AG09319 (cell line): ENCODE measurements around the gene SNX19.

Experiments
- DNase-seq: peaks from one replicate; pipeline ENCODE4 v3.0.0-alpha.2; 2010; ENCODE audit warnings: low read depth; ENCODE audit errors: extremely low read depth
- TF ChIP-seq, protein P1 (sequence below): IDR thresholded peaks from 2 replicates; pipeline ENCODE4 v1.5.1; 2011; ENCODE audit warnings: low read depth, mild to moderate bottlenecking, inconsistent platforms, low read length, moderate library complexity

SNX19 gene

DNA sequence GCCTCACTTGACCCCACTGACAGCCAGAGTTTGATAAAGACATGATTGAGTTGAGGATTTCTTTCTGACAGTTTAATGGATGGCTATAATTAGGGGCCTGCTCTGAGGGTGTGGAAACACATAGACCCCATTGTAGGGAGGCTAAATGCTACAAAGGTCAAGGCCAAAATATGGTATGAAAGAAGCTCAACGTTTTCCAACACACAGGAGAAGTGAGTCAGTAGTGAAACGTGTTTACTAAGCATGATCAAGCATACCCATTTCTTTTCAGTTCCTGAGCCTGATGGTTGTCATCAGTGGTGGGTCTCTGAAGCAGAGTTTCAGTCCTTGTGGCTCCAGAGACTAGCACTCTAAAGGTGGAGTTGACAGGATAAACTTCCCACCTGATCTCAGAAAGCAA lies 69.7 kb downstream of the SNX19 start:
- TF ChIP-seq, protein P1, sequence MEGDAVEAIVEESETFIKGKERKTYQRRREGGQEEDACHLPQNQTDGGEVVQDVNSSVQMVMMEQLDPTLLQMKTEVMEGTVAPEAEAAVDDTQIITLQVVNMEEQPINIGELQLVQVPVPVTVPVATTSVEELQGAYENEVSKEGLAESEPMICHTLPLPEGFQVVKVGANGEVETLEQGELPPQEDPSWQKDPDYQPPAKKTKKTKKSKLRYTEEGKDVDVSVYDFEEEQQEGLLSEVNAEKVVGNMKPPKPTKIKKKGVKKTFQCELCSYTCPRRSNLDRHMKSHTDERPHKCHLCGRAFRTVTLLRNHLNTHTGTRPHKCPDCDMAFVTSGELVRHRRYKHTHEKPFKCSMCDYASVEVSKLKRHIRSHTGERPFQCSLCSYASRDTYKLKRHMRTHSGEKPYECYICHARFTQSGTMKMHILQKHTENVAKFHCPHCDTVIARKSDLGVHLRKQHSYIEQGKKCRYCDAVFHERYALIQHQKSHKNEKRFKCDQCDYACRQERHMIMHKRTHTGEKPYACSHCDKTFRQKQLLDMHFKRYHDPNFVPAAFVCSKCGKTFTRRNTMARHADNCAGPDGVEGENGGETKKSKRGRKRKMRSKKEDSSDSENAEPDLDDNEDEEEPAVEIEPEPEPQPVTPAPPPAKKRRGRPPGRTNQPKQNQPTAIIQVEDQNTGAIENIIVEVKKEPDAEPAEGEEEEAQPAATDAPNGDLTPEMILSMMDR: no peak
- DNase-seq: no peak

DNA sequence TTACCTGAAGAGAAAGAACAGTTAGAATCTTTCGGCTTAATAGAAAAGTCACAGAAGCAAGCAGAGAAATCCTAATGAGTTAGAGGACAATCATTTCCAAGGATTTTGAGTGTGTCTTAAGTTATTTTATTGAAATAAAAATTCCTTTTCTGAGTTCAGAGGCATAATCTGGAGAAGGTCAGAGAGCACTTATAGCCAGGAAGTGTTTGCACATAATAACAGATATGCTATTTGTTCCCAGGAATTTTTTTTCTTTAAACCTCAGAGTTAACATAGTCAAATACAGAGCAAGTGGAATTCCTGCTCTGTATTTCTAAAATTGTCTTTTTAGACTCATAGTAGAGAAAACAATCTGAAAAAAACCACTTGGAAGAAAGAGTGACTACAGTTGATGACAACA lies 74.3 kb downstream of the SNX19 start:
- TF ChIP-seq, protein P1: no peak
- DNase-seq: no peak

DNA sequence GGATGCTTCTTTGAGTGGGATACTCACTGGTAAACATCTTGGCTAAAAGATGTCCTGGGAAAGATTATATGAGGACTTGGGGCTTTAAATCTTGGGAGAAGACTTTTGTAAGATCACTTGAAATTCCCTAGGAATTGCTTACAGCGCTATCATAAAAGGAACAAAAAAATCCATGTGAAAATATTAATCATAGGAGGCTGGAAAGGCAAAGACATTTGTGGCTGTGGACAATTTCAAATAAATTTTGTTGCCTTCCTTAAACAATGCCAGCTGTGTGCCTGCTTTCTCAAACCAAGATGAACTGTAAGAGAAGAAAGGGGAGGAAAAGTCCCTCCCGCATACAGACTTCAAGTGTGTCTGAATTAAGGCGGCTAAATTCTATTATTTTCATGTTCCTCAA lies 75.6 kb downstream of the SNX19 start:
- DNase-seq: no peak
- TF ChIP-seq, protein P1: no peak

DNA sequence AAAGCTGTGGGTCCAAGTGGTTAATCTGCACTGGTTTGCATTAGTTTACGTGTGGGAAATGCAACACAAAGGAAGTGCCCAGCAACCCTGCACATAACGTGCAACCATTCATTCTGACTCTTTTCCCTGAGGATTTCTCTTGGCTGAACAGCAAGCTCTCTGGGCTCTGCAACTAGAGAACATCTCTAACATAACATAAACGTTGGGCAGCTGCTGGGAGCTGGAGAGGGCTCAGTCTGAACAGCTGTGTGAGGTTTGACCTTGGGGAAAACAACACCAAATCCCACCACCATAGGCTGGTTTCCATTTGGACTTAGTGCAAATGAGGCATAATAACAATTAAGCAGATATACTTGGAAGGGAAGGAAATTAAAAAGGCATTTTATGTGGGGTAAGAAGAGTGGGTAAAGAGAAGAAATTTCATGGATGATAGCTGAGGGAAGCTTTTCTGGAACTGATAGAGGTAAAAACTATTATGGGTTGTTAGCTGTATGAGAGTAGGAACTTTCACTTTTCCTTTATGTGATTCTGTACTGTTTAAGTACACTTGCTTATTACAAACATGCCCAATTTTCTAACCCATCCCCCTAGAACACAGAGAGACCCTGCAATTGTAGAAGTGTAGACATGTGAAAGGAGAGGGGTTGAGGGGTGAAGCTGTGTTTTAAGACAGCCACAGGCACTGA lies 76.2 kb downstream of the SNX19 start:
- TF ChIP-seq, protein P1: no peak
- DNase-seq: no peak

DNA sequence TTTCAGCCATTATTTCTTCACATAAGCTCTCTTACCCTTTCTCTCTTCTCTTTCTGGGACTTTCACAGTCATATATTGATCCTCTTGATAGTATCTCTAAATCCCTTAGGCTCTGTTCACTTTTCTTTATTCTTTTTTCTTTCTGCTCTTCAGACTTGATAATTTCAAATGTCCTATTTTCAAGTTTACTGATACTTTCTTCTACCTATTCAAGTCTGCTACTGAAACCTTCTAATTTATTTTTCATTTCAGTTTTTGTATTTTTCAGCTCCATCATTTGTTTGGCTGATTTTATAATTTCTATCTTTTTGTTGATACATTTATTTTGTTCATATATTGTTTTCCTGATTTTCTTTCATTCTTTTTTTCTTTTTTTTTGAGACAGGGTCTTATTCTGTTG lies 79.1 kb downstream of the SNX19 start:
- TF ChIP-seq, protein P1: no peak
- no peak for DNase-seq

DNA sequence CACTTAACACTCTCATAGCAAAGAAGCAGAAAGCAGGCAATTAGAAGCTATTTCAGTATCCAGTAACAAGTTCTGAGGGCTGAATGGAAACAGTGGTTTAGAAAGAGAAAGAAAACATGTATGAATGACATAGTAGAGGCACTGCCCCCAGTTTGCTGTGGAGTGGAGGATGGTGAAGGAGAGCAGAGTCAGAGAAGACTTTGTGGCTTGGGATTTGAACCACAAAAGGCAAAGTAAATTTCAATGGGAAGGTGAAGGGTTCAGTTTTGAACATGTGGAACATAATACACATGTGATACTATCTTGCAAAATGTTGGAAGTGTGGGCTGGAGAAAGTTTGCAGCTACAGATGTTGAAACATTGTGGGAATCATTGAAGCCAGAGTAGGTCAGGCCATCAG lies 81.4 kb downstream of the SNX19 start:
- TF ChIP-seq, protein P1: no peak

DNA sequence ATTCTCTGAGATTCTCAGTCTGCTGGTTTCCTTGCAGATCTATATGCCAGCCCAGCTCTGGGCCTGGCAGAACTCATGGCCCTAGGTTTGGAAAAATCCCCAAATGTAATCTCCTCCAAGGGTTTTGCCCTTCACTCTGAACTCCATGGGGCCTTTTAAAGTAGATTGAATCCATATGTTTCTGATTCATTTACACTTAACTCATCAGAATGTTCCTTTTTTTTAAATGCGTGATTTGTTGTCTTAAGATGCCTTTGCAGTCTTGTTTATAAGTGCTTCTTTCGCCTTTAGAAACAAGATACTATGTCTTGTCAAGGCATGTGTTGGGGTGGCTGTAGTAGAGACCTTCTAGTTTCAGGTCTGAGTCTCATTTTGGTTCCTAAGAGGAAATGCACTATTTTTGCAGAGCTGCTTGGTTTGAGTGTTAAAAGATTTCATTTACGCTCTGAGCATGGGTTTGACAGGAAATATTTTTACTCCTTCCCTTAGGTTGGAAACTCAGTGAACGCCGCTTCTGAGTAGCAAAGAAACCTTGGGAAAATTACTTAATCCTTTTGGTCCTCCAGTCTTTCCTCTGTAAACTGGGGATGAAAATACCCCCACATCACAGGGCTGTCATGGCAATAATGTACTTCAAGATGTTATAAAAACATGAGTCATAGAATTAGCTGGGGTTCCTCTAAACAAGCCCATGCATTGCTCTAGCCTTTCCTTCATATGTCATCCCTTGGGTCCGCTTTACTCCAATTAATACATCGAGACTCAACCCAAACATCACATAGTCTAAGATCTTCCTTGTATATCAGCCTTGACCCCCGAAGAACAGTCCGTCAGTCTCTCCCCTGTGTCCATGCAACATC lies 83.5 kb downstream of the SNX19 start:
- DNase-seq: no peak
- TF ChIP-seq, protein P1: no peak

More for the DNA sequence above, 81.4 kb downstream of the SNX19 start:
- no peak for DNase-seq
